PC-3 (cell line): Measurements from ENCODE around the gene CNTRL. TPM values are rescaled to one million over a fixed set of nuclear protein-coding genes. Genes with fewer than 3 reads are reported as not detected.

Experiments
- ATAC-seq: fragments of 200-7000 bp; cut with Tn5 transposase; 2 replicates; pipeline ENCODE4 v1.9.1; 2020; ENCODE audit warnings: mild to moderate bottlenecking, moderate library complexity
- BruUV-seq: library from RNA; stranded (reverse); fragments of 400-500 nt; replicated peaks from 2 replicates; lab custom pipeline; 2021; lab: Mats Ljungman, UMichigan
- CTCF ChIA-PET: fragments of 300-600 bp; sonication (Branson Sonifier 250); formaldehyde crosslinking; loops from one replicate; lab custom pipeline; 2022; ENCODE audit warnings: antibody characterized with exemption; lab: Charles Lee
- POLR2A ChIA-PET: fragments of 300-600 bp; sonication (Branson Sonifier 250); formaldehyde crosslinking; loops from one replicate; lab custom pipeline; 2022; ENCODE audit warnings: antibody characterized with exemption; ENCODE audit not compliant: unreplicated experiment; lab: Charles Lee
- DNase-seq: peaks from one replicate; pipeline ENCODE4 v3.0.0-alpha.2; 2015
- H2AFZ ChIP-seq: fragments of 300-600 bp; sonication (generic); 2 replicates; pipeline ENCODE4 v1.6.0; 2016; ENCODE audit warnings: antibody characterized with exemption, low read length
- H3F3A ChIP-seq: fragments of 300-600 bp; sonication (generic); one replicate; pipeline ENCODE4 v1.6.0; 2017; ENCODE audit warnings: antibody characterized with exemption, low read length, control low read depth, mild to moderate bottlenecking; ENCODE audit not compliant: unreplicated experiment
- H3K27ac ChIP-seq: fragments of 300-600 bp; sonication (generic); 2 replicates; pipeline ENCODE4 v1.5.1; 2016; ENCODE audit warnings: mild to moderate bottlenecking, low read length
- H3K27me3 ChIP-seq: fragments of 300-600 bp; sonication (generic); 2 replicates; pipeline ENCODE4 v1.6.1; 2016; ENCODE audit warnings: low read length, mixed read lengths
- H3K36me3 ChIP-seq: fragments of 300-600 bp; sonication (generic); 2 replicates; pipeline ENCODE4 v1.6.1; 2016; ENCODE audit warnings: low read depth, mixed run types, low read length, mixed read lengths
- H3K4me1 ChIP-seq: fragments of 300-600 bp; sonication (generic); 2 replicates; pipeline ENCODE4 v1.5.1; 2016; ENCODE audit warnings: low read length; ENCODE audit not compliant: insufficient read depth
- H3K4me2 ChIP-seq: fragments of 300-600 bp; sonication (generic); 2 replicates; pipeline ENCODE4 v1.6.0; 2016; ENCODE audit warnings: low read length
- H3K4me3 ChIP-seq: fragments of 300-600 bp; sonication (generic); 2 replicates; pipeline ENCODE4 v1.5.1; 2016; ENCODE audit warnings: mild to moderate bottlenecking, low read length, mixed read lengths
- H3K79me2 ChIP-seq: fragments of 300-600 bp; sonication (generic); 2 replicates; pipeline ENCODE4 v1.6.1; 2017; ENCODE audit warnings: low read length, mixed read lengths
- H3K9ac ChIP-seq: fragments of 300-600 bp; sonication (generic); 2 replicates; pipeline ENCODE4 v1.6.0; 2016; ENCODE audit warnings: mild to moderate bottlenecking, low read length
- H3K9me2 ChIP-seq: fragments of 300-600 bp; sonication (generic); replicated peaks from 2 replicates; pipeline ENCODE4 v1.6.1; 2016; ENCODE audit warnings: mixed run types, low read length, mixed read lengths
- H3K9me3 ChIP-seq: fragments of 300-600 bp; sonication (generic); 2 replicates; pipeline ENCODE4 v1.6.1; 2016; ENCODE audit warnings: low read length, mixed read lengths
- H4K20me1 ChIP-seq: fragments of 300-600 bp; sonication (generic); 2 replicates; pipeline ENCODE4 v1.6.1; 2016; ENCODE audit warnings: low read length, mixed read lengths
- EZH2 ChIP-seq: fragments of 300-600 bp; sonication (generic); IDR thresholded peaks from one replicate; pipeline ENCODE4 v1.6.1; 2017; ENCODE audit warnings: antibody characterized with exemption, mild to moderate bottlenecking, low read length; ENCODE audit not compliant: unreplicated experiment
- EZH2phosphoT487 ChIP-seq: fragments of 300-600 bp; sonication (generic); IDR thresholded peaks from 2 replicates; pipeline ENCODE4 v1.6.1; 2018; ENCODE audit warnings: mild to moderate bottlenecking, antibody characterized with exemption, low read length, borderline replicate concordance
- intact Hi-C: fragments of 100-400 bp; cut with micrococcal nuclease; formaldehyde crosslinking; loops from 2 replicates; pipeline ENCODE4 v1.9.0; 2023
- total RNA-seq: library from RNA; depleted of rRNA; stranded (reverse); fragments of >200 nt; gene quantifications from 2 replicates; pipeline ENCODE4 v1.2.3, GENCODE V29; 2014
- TF ChIP-seq, protein P1 (sequence below): fragments of 300-600 bp; sonication (generic); conservative IDR thresholded peaks from 2 replicates; pipeline ENCODE4 v1.5.1; 2017; ENCODE audit warnings: antibody characterized with exemption, low read depth, mild to moderate bottlenecking, low read length

Gene CNTRL
- total RNA-seq, 1 experiment from 2014 or later = 6.0 TPM

DNA sequence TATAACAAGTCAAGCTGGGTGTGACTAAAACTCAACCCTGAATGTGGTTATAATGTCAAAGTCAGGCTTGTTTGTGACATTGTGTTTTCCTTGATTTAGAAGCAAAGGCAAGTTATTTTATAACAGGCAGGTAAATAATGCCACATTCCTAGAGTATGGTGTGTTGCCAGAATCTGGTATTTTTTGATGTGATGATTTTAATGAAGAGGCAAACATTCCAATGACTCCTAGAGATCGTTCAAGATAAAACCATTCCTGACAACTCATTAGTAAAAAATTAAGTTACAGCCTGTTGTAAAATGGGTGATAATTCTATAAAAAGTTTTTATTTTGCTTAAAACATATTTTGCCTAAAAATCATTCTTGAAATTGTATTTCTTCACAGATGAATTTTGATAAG lies 67.0 kb downstream of the CNTRL start:
- Histone ChIP-seq H3K79me2 (no peaks in the 10 kb centered on the region), H3K27ac (no peak overlapping the region), H4K20me1 (no peaks in the 10 kb centered on the region), H3K36me3 (peaks cover 17% of the 10 kb centered on the region; the same call in 1 of the 2 replicates), H3K4me1 (peaks cover 10% of the 10 kb centered on the region), H2AFZ (no peak overlapping the region), H3K9ac (no peak overlapping the region), H3F3A (no peaks in the 10 kb centered on the region), H3K9me3 (no peaks in the 10 kb centered on the region), H3K4me2 (no peak overlapping the region), H3K4me3 (no peak overlapping the region), H3K9me2 (no peaks in the 10 kb centered on the region), H3K27me3 (no peaks in the 10 kb centered on the region)
- ATAC-seq (peak; percentile 46), DNase-seq (peak; percentile 21)
- ChIA-PET CTCF (no interaction called here), POLR2A (interaction anchor here (0.6 kb wide), 1 partner anchor 514 kb away, joined by 3 read pairs; no protein-coding TSS in a partner anchor)
- intact Hi-C loops = no loop called here
- TF ChIP-seq EZH2 = no peak
- TF ChIP-seq EZH2phosphoT487 = no peak
- TF ChIP-seq, protein P1, sequence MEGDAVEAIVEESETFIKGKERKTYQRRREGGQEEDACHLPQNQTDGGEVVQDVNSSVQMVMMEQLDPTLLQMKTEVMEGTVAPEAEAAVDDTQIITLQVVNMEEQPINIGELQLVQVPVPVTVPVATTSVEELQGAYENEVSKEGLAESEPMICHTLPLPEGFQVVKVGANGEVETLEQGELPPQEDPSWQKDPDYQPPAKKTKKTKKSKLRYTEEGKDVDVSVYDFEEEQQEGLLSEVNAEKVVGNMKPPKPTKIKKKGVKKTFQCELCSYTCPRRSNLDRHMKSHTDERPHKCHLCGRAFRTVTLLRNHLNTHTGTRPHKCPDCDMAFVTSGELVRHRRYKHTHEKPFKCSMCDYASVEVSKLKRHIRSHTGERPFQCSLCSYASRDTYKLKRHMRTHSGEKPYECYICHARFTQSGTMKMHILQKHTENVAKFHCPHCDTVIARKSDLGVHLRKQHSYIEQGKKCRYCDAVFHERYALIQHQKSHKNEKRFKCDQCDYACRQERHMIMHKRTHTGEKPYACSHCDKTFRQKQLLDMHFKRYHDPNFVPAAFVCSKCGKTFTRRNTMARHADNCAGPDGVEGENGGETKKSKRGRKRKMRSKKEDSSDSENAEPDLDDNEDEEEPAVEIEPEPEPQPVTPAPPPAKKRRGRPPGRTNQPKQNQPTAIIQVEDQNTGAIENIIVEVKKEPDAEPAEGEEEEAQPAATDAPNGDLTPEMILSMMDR = no peak
- no TSS peak for BruUV-seq

DNA sequence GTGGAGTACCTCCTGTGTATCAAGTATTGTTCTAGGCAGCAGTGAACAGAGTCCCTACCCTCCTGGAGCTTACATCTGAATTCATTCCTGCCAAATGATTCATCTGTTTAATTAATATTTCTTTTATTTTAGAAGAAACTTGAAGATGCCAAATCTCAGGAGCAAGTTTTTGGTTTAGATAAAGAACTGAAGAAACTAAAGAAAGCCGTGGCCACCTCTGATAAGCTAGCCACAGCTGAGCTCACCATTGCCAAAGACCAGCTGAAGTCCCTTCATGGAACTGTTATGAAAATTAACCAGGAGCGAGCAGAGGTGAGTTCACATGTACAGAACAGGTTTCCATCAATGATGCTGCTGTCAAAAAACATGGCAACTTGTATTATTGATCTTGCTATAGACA lies 69.0 kb downstream of the CNTRL start:
- peaks cover 17% of the 10 kb centered on the region; the same call in 1 of the 2 replicates for H3K36me3 ChIP-seq
- no peaks in the 10 kb centered on the region for H3K27me3 ChIP-seq
- intact Hi-C loops = no loop called here
- H3F3A ChIP-seq = no peaks in the 10 kb centered on the region
- ATAC-seq (no peak), DNase-seq (no peak)
- no peaks in the 10 kb centered on the region for H4K20me1 ChIP-seq
- no peaks in the 10 kb centered on the region for H3K9me3 ChIP-seq
- CTCF ChIA-PET = no interaction called here
- no peaks in the 10 kb centered on the region for H3K79me2 ChIP-seq
- H3K4me3 ChIP-seq = no peak overlapping the region
- H3K4me1 ChIP-seq = peaks cover 10% of the 10 kb centered on the region
- no peaks in the 10 kb centered on the region for H3K9me2 ChIP-seq
- TF ChIP-seq, protein P1 = no peak
- TF ChIP-seq EZH2 = no peak
- no peak for TF ChIP-seq EZH2phosphoT487
- BruUV-seq = no TSS peak
- H3K4me2 ChIP-seq = no peak overlapping the region
- H2AFZ ChIP-seq = no peak overlapping the region
- no peak overlapping the region for H3K9ac ChIP-seq
- H3K27ac ChIP-seq = no peak overlapping the region
- POLR2A ChIA-PET = no interaction called here

DNA sequence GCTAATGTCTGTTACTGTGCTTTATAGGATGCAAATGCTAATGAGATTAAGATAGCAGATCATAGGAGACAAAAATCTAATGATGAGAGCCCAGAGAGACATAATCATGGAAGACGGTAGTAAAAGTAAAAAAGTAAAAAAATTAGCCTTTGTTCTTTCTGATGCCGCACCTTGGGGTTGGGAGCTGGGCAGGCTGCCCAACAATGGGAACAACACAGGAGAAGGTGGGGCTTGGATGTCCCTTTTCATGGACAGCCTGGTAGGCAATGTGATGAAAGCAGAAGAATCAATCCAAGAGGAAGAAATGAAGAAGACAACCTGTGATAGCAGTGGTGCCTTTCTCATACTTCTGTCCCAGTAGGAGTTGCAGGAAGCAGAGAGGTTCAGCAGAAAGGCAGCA lies 69.7 kb downstream of the CNTRL start:
- Histone ChIP-seq H3K79me2 (no peaks in the 10 kb centered on the region), H2AFZ (no peak overlapping the region), H3K27me3 (no peaks in the 10 kb centered on the region), H3F3A (no peaks in the 10 kb centered on the region), H3K9me3 (no peaks in the 10 kb centered on the region), H3K4me1 (peaks cover 10% of the 10 kb centered on the region), H3K4me3 (no peak overlapping the region), H3K9me2 (no peaks in the 10 kb centered on the region), H3K36me3 (peaks cover 17% of the 10 kb centered on the region; the same call in 1 of the 2 replicates), H3K27ac (no peak overlapping the region), H4K20me1 (no peaks in the 10 kb centered on the region), H3K4me2 (no peak overlapping the region), H3K9ac (no peak overlapping the region)
- TF ChIP-seq, protein P1 = no peak
- TF ChIP-seq EZH2 (no peak), EZH2phosphoT487 (no peak)
- ChIA-PET POLR2A (no interaction called here), CTCF (no interaction called here)
- ATAC-seq = no peak
- BruUV-seq = no TSS peak
- DNase-seq = no peak
- intact Hi-C loops = no loop called here
